K562 (cell line): ENCODE measurements around the gene CCL20. TPM values are rescaled to one million over a fixed set of nuclear protein-coding genes. Genes with fewer than 3 reads are reported as not detected.

Experiments used
- ATAC-seq: fragments of 200-7000 bp; cut with Tn5 transposase; 3 replicates; pipeline ENCODE4 v1.9.1; 2020; ENCODE audit warnings: moderate library complexity
- BruUV-seq: library from RNA; stranded (reverse); fragments of 400-500 nt; replicated peaks from 2 replicates; lab custom pipeline; 2021; lab: Mats Ljungman, UMichigan
- CTCF ChIA-PET: fragments of 300-600 bp; formaldehyde crosslinking; extraction: SDS; loops from one replicate; lab custom pipeline; 2021; ENCODE audit warnings: low intra/inter-chr PET ratio; lab: Yijun Ruan, JAX
- POLR2A ChIA-PET: fragments of 300-600, 350-650 bp; sonication (Branson Sonifier 250); formaldehyde crosslinking; extraction: SDS; loops from one replicate; lab custom pipeline; 2021; ENCODE audit warnings: antibody characterized with exemption, inconsistent platforms; lab: Yijun Ruan, JAX
- DNase-seq, 4 experiments: peaks; one replicate each; pipeline versions ENCODE4 v3.0.0 to v3.0.0-alpha.2; 2011 to 2018; ENCODE audit warnings: low spot score in 3 of 4, mixed read lengths in 3 of 4; ENCODE audit errors: extremely low read depth in 1 of 4
- FAIRE-seq: peaks from 2 replicates; lab custom pipeline; 2011; peaks lifted over from hg19 to GRCh38; lab: Jason Lieb, UNC
- H2AFZ ChIP-seq: 2 replicates; pipeline ENCODE4 v1.6.0; 2011; ENCODE audit warnings: low read depth, low read length, control low read depth, inconsistent platforms
- H3K27ac ChIP-seq: fragments of 200-600 bp; 3 replicates; pipeline ENCODE4 v1.8.0; 2011; ENCODE audit warnings: low read depth, mild to moderate bottlenecking, control low read depth, inconsistent platforms, low read length, moderate library complexity, mixed read lengths; ENCODE audit errors: extremely low read depth
- H3K27me3 ChIP-seq, 2 experiments: fragments of 300-600 bp in 1 of 2; 2 replicates in 1 of 2; 3 replicates in 1 of 2; pipeline versions ENCODE4 v1.6.0 to v1.8.0; 2011; ENCODE audit warnings: inconsistent platforms in 2 of 2, low read length in 2 of 2, mild to moderate bottlenecking in 1 of 2, mixed read lengths in 1 of 2, moderate library complexity in 1 of 2; ENCODE audit not compliant: control insufficient read depth in 2 of 2, insufficient read depth in 2 of 2
- H3K36me3 ChIP-seq: fragments of 300-600 bp; 3 replicates; pipeline ENCODE4 v1.8.0; 2011; ENCODE audit warnings: mild to moderate bottlenecking, low read length, inconsistent platforms; ENCODE audit not compliant: control insufficient read depth, insufficient read depth
- H3K4me1 ChIP-seq, 2 experiments: fragments of 200-600 bp in 1 of 2; replicated peaks in 1 of 2; 2 replicates in 1 of 2; 3 replicates in 1 of 2; pipeline versions ENCODE4 v1.5.1 to v1.8.0; 2011; ENCODE audit warnings: inconsistent platforms in 2 of 2, low read length in 2 of 2, mild to moderate bottlenecking in 1 of 2, mixed read lengths in 1 of 2, moderate library complexity in 1 of 2; ENCODE audit not compliant: control insufficient read depth in 2 of 2, insufficient read depth in 2 of 2
- H3K4me2 ChIP-seq: 2 replicates; pipeline ENCODE4 v1.6.1; 2011; ENCODE audit warnings: low read length, control low read depth, inconsistent platforms, mixed read lengths; ENCODE audit not compliant: insufficient read depth
- H3K4me3 ChIP-seq: fragments of 200-600 bp; sonication (generic), shearing (Covaris generic); 2 replicates; pipeline ENCODE4 v1.5.1; 2016; ENCODE audit warnings: control low read depth, inconsistent platforms
- H3K79me2 ChIP-seq: fragments of 200-600 bp; 3 replicates; pipeline ENCODE4 v1.8.0; 2011; ENCODE audit warnings: low read length, inconsistent platforms; ENCODE audit not compliant: control insufficient read depth, insufficient read depth
- H3K9ac ChIP-seq, 2 experiments: 2 replicates each; pipeline versions ENCODE4 v1.6.0 to v1.6.1; 2011; ENCODE audit warnings: low read depth in 2 of 2, low read length in 2 of 2, control low read depth in 1 of 2, inconsistent platforms in 1 of 2, mild to moderate bottlenecking in 1 of 2, mixed read lengths in 1 of 2; ENCODE audit not compliant: insufficient read depth in 1 of 2
- H3K9me1 ChIP-seq: one replicate; pipeline ENCODE4 v1.6.0; 2011; ENCODE audit warnings: inconsistent platforms, mild to moderate bottlenecking, low read length, moderate library complexity; ENCODE audit not compliant: control insufficient read depth, insufficient read depth
- H3K9me3 ChIP-seq: replicated peaks from 2 replicates; pipeline ENCODE4 v1.5.1; 2011; ENCODE audit warnings: low read depth, low read length, inconsistent platforms; ENCODE audit not compliant: control insufficient read depth, insufficient read depth
- H4K20me1 ChIP-seq: replicated peaks from 2 replicates; pipeline ENCODE4 v1.6.1; 2011; ENCODE audit warnings: low read length, inconsistent platforms, mixed read lengths; ENCODE audit not compliant: control insufficient read depth, insufficient read depth
- RAD21 ChIP-seq, 2 experiments: fragments of 250-450 bp in 1 of 2; fragments of 450-650 bp in 1 of 2; sonication (Bioruptor Pico) in 1 of 2; formaldehyde crosslinking in 1 of 2; IDR thresholded peaks in 1 of 2; conservative IDR thresholded peaks in 1 of 2; 2 replicates each; pipeline versions ENCODE4 v1.4.0 to v1.8.0; 2020 to 2022; ENCODE audit warnings: mild to moderate bottlenecking in 2 of 2, moderate library complexity in 1 of 2
- SAFB2 ChIP-seq: fragments of 200-400 bp; formaldehyde crosslinking; IDR thresholded peaks from 2 replicates; pipeline ENCODE4 v1.6.1; 2018; ENCODE audit warnings: borderline replicate concordance, low read length, low read depth, moderate library complexity; ENCODE audit not compliant: severe bottlenecking
- SAP30 ChIP-seq: fragments of 200-600 bp; sonication (generic); IDR thresholded peaks from 2 replicates; pipeline ENCODE4 v1.6.1; 2012; ENCODE audit warnings: borderline replicate concordance, low read depth, mild to moderate bottlenecking, moderate library complexity, low read length, control low read depth, inconsistent platforms; ENCODE audit not compliant: insufficient read depth, poor library complexity, severe bottlenecking
- SMAD1 ChIP-seq: fragments of 150-350 bp; IDR thresholded peaks from 2 replicates; pipeline ENCODE4 v1.6.1; 2014; ENCODE audit warnings: low read length, low read depth; ENCODE audit not compliant: partially characterized antibody
- ZNF224 ChIP-seq: sonication (generic); formaldehyde crosslinking; IDR thresholded peaks from 2 replicates; pipeline ENCODE4 v1.8.0; 2022; ENCODE audit warnings: mild to moderate bottlenecking, missing genetic modification reagents
- WGBS: fragments of 100-300 bp; shearing (Covaris generic); methylation state at CpG from one replicate; pipeline ENCODE4 v1.1.6; 2016; ENCODE audit warnings: low coverage, mixed read lengths; ENCODE audit not compliant: insufficient coverage; ENCODE audit errors: missing lambda C conversion rate; 5-methylcytosine and 5-hydroxymethylcytosine counted together
- in situ Hi-C: fragments of 300-500 bp; cut with MboI; formaldehyde crosslinking; loops from 4 replicates; pipeline ENCODE4 v1.15.0; 2018; ENCODE audit warnings: inconsistent platforms, mixed read lengths
- intact Hi-C: fragments of 100-400 bp; cut with micrococcal nuclease; formaldehyde crosslinking; loops from 2 replicates; pipeline ENCODE4 v1.14.2; 2022
- polyA plus RNA-seq, 8 experiments: library from polyadenylated mRNA; depleted of rRNA in 4 of 8; stranded (reverse) in 5 of 8; unstranded in 3 of 8; fragments of >200 nt; fragmentation: Nextera tagmentation in 2 of 8; fragmentation: Illumina TruSeq in 1 of 8; extraction: Ambion mirVana in 2 of 8; extraction: Trizol in 1 of 8; gene quantifications; 2 replicates each; pipeline versions ENCODE4 v1.2.1 to v1.2.3, GENCODE V29; 2011 to 2014; ENCODE audit warnings: inconsistent platforms in 1 of 8, missing spikeins in 1 of 8
- total RNA-seq, 7 experiments: library from RNA; depleted of rRNA in 6 of 7; stranded (reverse); fragments of >200 nt in 6 of 7; fragmentation: Illumina TruSeq in 2 of 7; extraction: Trizol in 2 of 7; gene quantifications; 2 replicates each; pipeline versions ENCODE4 v1.2.1 to v1.2.3, GENCODE V29; 2011 to 2021; ENCODE audit warnings: low replicate concordance in 1 of 7
- TF ChIP-seq, protein P1 (sequence below), 3 experiments: IDR thresholded peaks in 2 of 3; conservative IDR thresholded peaks in 1 of 3; 2 replicates each; pipeline ENCODE4 v1.5.1; 2011 to 2012; ENCODE audit warnings: low read length in 3 of 3, mild to moderate bottlenecking in 3 of 3, control low read depth in 2 of 3, improper control_type of control experiment in 1 of 3, inconsistent platforms in 1 of 3, low read depth in 1 of 3, mixed read lengths in 1 of 3, moderate library complexity in 1 of 3; ENCODE audit not compliant: insufficient read depth in 2 of 3

Gene CCL20
- total and polyA plus RNA-seq, 9 of the 15 experiments (the other 6 are each of a cell fraction or from before 2014, with no cell fraction given): 0.29 TPM; not detected in 8

DNA sequence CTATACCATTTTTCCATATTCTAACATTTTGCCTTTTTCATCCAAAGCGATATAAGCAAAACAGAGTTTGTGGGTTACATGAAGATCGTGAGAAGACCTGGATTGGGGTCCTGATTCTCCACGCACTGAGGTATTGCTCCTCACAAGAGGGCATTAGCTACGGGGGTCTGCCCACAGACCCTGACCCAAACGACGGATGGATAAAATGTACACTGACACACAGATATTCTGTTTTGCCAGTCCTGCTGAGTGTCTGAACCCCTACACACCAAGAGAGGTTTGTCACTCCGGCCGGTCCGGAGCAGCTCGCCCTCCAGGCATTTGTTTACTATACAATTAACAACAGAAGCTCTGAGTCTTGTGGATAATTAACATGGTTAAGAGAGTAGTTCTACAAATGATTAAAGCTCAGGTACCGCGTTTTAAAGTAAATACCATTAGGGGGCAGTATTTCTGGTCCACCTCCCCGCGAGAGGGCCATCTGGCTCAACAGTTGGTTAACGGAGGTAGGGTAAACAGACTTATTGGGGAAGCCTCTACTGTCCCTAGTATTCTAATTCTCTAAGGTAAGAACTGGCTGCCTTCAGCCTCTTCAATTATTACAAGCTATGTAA, 39.5 kb upstream of the CCL20 start:
- ChIA-PET POLR2A (interaction anchor here (0.7 kb wide), 1 partner anchor 335 kb away, joined by 4 read pairs; no protein-coding TSS in a partner anchor), CTCF (no interaction called here)

More for the DNA sequence above, 39.5 kb upstream of the CCL20 start:
- 8% methylated on average over 15 of the region's 15 CpGs for WGBS
- Histone ChIP-seq H4K20me1 (no peaks in the 10 kb centered on the region), H3K27me3 (no peaks in the 10 kb centered on the region), H3K4me3 (no peak overlapping the region), H3K4me1 (no peaks in the 10 kb centered on the region), H3K9me3 (no peaks in the 10 kb centered on the region), H3K36me3 (no peaks in the 10 kb centered on the region), H3K4me2 (no peak overlapping the region), H3K79me2 (no peaks in the 10 kb centered on the region), H3K9ac (no peak overlapping the region), H3K27ac (no peak overlapping the region), H2AFZ (no peak overlapping the region), H3K9me1 (no peaks in the 10 kb centered on the region)
- DNase-seq (peak in 2 of 4 experiments; percentile 6 to 14), ATAC-seq (peak; percentile 55; the same call in 1 of the 3 replicates), FAIRE-seq (no peak)
- in situ Hi-C loops: no loop called here
- TF ChIP-seq, protein P1, sequence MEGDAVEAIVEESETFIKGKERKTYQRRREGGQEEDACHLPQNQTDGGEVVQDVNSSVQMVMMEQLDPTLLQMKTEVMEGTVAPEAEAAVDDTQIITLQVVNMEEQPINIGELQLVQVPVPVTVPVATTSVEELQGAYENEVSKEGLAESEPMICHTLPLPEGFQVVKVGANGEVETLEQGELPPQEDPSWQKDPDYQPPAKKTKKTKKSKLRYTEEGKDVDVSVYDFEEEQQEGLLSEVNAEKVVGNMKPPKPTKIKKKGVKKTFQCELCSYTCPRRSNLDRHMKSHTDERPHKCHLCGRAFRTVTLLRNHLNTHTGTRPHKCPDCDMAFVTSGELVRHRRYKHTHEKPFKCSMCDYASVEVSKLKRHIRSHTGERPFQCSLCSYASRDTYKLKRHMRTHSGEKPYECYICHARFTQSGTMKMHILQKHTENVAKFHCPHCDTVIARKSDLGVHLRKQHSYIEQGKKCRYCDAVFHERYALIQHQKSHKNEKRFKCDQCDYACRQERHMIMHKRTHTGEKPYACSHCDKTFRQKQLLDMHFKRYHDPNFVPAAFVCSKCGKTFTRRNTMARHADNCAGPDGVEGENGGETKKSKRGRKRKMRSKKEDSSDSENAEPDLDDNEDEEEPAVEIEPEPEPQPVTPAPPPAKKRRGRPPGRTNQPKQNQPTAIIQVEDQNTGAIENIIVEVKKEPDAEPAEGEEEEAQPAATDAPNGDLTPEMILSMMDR (IDR thresholded peaks at IDR 0.05 in 2 of 3, conservative IDR thresholded peaks at IDR 0.05 in 1 of 3; ENCODE audit: insufficient read depth in 2 of 3, low read depth in 1 of 3, low read length in 3 of 3): peak in 2 of 3 experiments; percentile 32 to 63; a peak in 3 of 6 replicates
- TF ChIP-seq SAP30 (no peak), SMAD1 (no peak), RAD21 (CRISPR knock-in tag; conservative IDR thresholded peaks at IDR 0.05 in 1 of 2, IDR thresholded peaks at IDR 0.05 in 1 of 2) (peak in 1 of 2 experiments; percentile 15; a peak in 2 of 4 replicates), ZNF224 (no peak), SAFB2 (no peak)
- BruUV-seq: no TSS peak
- intact Hi-C loops: no loop called here
